ENCODE results near the gene CXCL6. TPM values are rescaled to one million over a fixed set of nuclear protein-coding genes. Genes with fewer than 3 reads are reported as not detected.

The CXCL6 gene
- polyA plus RNA-seq, 4 donors, result 0.49 to 5.9 (median 1.6) TPM; not detected in 1

- no peaks in the 10 kb centered on the region for H3K4me1 ChIP-seq (ENCODE audit: control insufficient read depth in 3 of 3, insufficient read depth in 2 of 3, low read depth in 1 of 3, low read length in 2 of 3)
- H3K27ac ChIP-seq (ENCODE audit: low read depth in 1 of 3, low read length in 2 of 3), result no peak overlapping the region
- peaks cover 0 to 3% (median 0%) of the 10 kb centered on the region in 3 donors for H3K27me3 ChIP-seq (ENCODE audit: control insufficient read depth in 3 of 3, insufficient read depth in 3 of 3, low read length in 3 of 3)
- H3K4me3 ChIP-seq (ENCODE audit: low read depth in 1 of 3, low read length in 3 of 3), result no peak overlapping the region
- 81 to 96% (median 82%) methylated on average over 1 of the region's 1 CpG for WGBS, 3 donors
- no peaks in the 10 kb centered on the region for H3K9me3 ChIP-seq (ENCODE audit: control insufficient read depth in 2 of 2, insufficient read depth in 1 of 2, low read depth in 1 of 2, low read length in 1 of 2)
- FAIRE-seq (no peak), DNase-seq (no peak)
- H3K36me3 ChIP-seq (ENCODE audit: control insufficient read depth in 3 of 3, insufficient read depth in 2 of 3, low read depth in 1 of 3, low read length in 3 of 3), result no peaks in the 10 kb centered on the region
These were observed 21.8 kb upstream of the CXCL6 start for GRCh38 chr4:73814679-73815078.

DNA sequence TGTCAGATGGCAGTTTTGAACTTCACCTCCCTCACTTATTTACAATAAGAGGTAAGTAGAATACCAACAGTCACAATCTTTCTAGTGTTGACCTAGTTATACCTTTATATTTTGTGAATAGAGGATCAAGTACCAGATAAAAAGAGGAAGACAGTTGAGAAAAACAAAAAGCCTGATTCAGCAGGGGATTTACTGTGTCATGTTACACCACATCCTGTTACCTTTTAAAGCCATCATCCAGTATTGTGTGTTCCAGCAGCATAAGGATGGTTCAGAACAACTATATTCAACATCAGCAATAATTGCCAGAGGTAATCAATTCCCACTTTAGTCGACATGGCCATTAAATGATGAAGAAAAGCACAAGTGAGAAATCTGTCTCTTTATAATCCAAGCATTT is 21.3 kb upstream of the CXCL6 start:
- peaks cover 0 to 3% (median 0%) of the 10 kb centered on the region in 3 donors for H3K27me3 ChIP-seq (ENCODE audit: control insufficient read depth in 3 of 3, insufficient read depth in 3 of 3, low read length in 3 of 3)
- H3K27ac ChIP-seq (ENCODE audit: low read depth in 1 of 3, low read length in 2 of 3), result no peak overlapping the region
- no peaks in the 10 kb centered on the region for H3K4me1 ChIP-seq (ENCODE audit: control insufficient read depth in 3 of 3, insufficient read depth in 2 of 3, low read depth in 1 of 3, low read length in 2 of 3)
- H3K4me3 ChIP-seq (ENCODE audit: low read depth in 1 of 3, low read length in 3 of 3), result no peak overlapping the region
- WGBS, 3 donors, result 69 to 74% (median 69%) methylated on average over 1 of the region's 1 CpG
- no peak for DNase-seq
- H3K36me3 ChIP-seq (ENCODE audit: control insufficient read depth in 3 of 3, insufficient read depth in 2 of 3, low read depth in 1 of 3, low read length in 3 of 3), result no peaks in the 10 kb centered on the region
- H3K9me3 ChIP-seq (ENCODE audit: control insufficient read depth in 2 of 2, insufficient read depth in 1 of 2, low read depth in 1 of 2, low read length in 1 of 2), result no peaks in the 10 kb centered on the region
- FAIRE-seq, result no peak

- Histone ChIP-seq H3K27me3 (ENCODE audit: control insufficient read depth in 3 of 3, insufficient read depth in 3 of 3, low read length in 3 of 3) (peaks cover 0 to 1% (median 0%) of the 10 kb centered on the region in 3 donors), H3K4me3 (ENCODE audit: low read depth in 1 of 3, low read length in 3 of 3) (no peak overlapping the region), H3K9me3 (ENCODE audit: control insufficient read depth in 2 of 2, insufficient read depth in 1 of 2, low read depth in 1 of 2, low read length in 1 of 2) (no peaks in the 10 kb centered on the region), H3K36me3 (ENCODE audit: control insufficient read depth in 3 of 3, insufficient read depth in 2 of 3, low read depth in 1 of 3, low read length in 3 of 3) (no peaks in the 10 kb centered on the region), H3K4me1 (ENCODE audit: control insufficient read depth in 3 of 3, insufficient read depth in 2 of 3, low read depth in 1 of 3, low read length in 2 of 3) (no peaks in the 10 kb centered on the region), H3K27ac (ENCODE audit: low read depth in 1 of 3, low read length in 2 of 3) (no peak overlapping the region)
- FAIRE-seq (no peak), DNase-seq (no peak)
- 45 to 71% (median 68%) methylated on average over 3 of the region's 3 CpGs for WGBS, 3 donors
These were observed 19.7 kb upstream of the CXCL6 start for GRCh38 chr4:73816814-73817213.

GRCh38 chr4:73817341-73817740 is 19.1 kb upstream of the CXCL6 start:
- H3K4me1 ChIP-seq (ENCODE audit: control insufficient read depth in 3 of 3, insufficient read depth in 2 of 3, low read depth in 1 of 3, low read length in 2 of 3), result no peaks in the 10 kb centered on the region
- H3K9me3 ChIP-seq (ENCODE audit: control insufficient read depth in 2 of 2, insufficient read depth in 1 of 2, low read depth in 1 of 2, low read length in 1 of 2), result no peaks in the 10 kb centered on the region
- DNase-seq (no peak), FAIRE-seq (no peak)
- no peaks in the 10 kb centered on the region for H3K36me3 ChIP-seq (ENCODE audit: control insufficient read depth in 3 of 3, insufficient read depth in 2 of 3, low read depth in 1 of 3, low read length in 3 of 3)
- no peak overlapping the region for H3K27ac ChIP-seq (ENCODE audit: low read depth in 1 of 3, low read length in 2 of 3)
- 82 to 95% (median 85%) methylated on average over 1 of the region's 1 CpG for WGBS, 3 donors
- no peaks in the 10 kb centered on the region for H3K27me3 ChIP-seq (ENCODE audit: control insufficient read depth in 3 of 3, insufficient read depth in 3 of 3, low read length in 3 of 3)
- H3K4me3 ChIP-seq (ENCODE audit: low read depth in 1 of 3, low read length in 3 of 3), result no peak overlapping the region

- 87 to 91% (median 89%) methylated on average over 4 of the region's 4 CpGs for WGBS, 3 donors
These were observed 15.2 kb upstream of the CXCL6 start for GRCh38 chr4:73821325-73821724.

GRCh38 chr4:73822389-73822788 is 14.1 kb upstream of the CXCL6 start:
- WGBS, 3 donors, result 76 to 79% (median 77%) methylated on average over 3 of the region's 3 CpGs
- Histone ChIP-seq H3K9me3 (ENCODE audit: control insufficient read depth in 2 of 2, insufficient read depth in 1 of 2, low read depth in 1 of 2, low read length in 1 of 2) (no peaks in the 10 kb centered on the region), H3K4me3 (ENCODE audit: low read depth in 1 of 3, low read length in 3 of 3) (no peak overlapping the region), H3K36me3 (ENCODE audit: control insufficient read depth in 3 of 3, insufficient read depth in 2 of 3, low read depth in 1 of 3, low read length in 3 of 3) (no peaks in the 10 kb centered on the region), H3K27ac (ENCODE audit: low read depth in 1 of 3, low read length in 2 of 3) (no peak overlapping the region), H3K4me1 (ENCODE audit: control insufficient read depth in 3 of 3, insufficient read depth in 2 of 3, low read depth in 1 of 3, low read length in 2 of 3) (no peaks in the 10 kb centered on the region), H3K27me3 (ENCODE audit: control insufficient read depth in 3 of 3, insufficient read depth in 3 of 3, low read length in 3 of 3) (no peaks in the 10 kb centered on the region)
- DNase-seq (no peak), FAIRE-seq (no peak)

More at GRCh38 chr4:73821325-73821724, 15.2 kb upstream of the CXCL6 start:
- no peak for FAIRE-seq
- no peak for DNase-seq
- Histone ChIP-seq H3K27ac (ENCODE audit: low read depth in 1 of 3, low read length in 2 of 3) (no peak overlapping the region), H3K4me1 (ENCODE audit: control insufficient read depth in 3 of 3, insufficient read depth in 2 of 3, low read depth in 1 of 3, low read length in 2 of 3) (no peaks in the 10 kb centered on the region), H3K36me3 (ENCODE audit: control insufficient read depth in 3 of 3, insufficient read depth in 2 of 3, low read depth in 1 of 3, low read length in 3 of 3) (no peaks in the 10 kb centered on the region), H3K9me3 (ENCODE audit: control insufficient read depth in 2 of 2, insufficient read depth in 1 of 2, low read depth in 1 of 2, low read length in 1 of 2) (no peaks in the 10 kb centered on the region), H3K4me3 (ENCODE audit: low read depth in 1 of 3, low read length in 3 of 3) (no peak overlapping the region), H3K27me3 (ENCODE audit: control insufficient read depth in 3 of 3, insufficient read depth in 3 of 3, low read length in 3 of 3) (no peaks in the 10 kb centered on the region)

DNA sequence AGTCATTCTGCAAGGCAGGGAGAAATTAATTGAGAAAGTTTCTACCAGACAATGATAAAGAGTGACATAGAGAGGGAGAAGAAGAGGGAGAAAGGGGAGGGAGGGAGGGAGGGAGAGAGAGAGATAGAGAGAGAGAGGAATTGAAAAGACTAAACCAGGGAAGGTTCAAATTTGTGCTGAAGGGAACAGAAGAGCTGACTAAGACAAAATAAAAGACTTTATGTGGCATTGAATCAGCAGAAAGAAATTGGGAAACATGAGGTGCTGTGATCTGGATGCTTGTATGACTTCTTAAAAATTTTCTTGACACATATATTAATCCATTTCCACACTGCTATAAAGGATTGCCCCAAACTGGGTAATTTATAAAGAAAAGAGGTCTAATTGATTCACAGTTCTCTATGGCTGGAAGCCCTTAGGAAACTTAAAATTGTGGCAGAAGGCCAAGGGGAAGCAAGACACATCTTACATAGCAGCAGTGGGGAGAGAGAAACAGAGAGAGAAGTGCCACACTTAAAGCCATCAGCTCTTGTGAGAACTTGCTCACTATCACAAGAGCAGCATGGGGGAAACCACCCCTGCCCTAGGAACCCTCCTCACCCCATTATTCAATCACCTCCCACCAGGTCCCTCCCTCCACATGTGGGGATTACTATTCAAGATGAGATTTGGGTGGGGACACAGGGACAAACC is 13.5 kb upstream of the CXCL6 start:
- no peaks in the 10 kb centered on the region for H3K9me3 ChIP-seq (ENCODE audit: control insufficient read depth in 2 of 2, insufficient read depth in 1 of 2, low read depth in 1 of 2, low read length in 1 of 2)
- H3K4me1 ChIP-seq (ENCODE audit: control insufficient read depth in 3 of 3, insufficient read depth in 2 of 3, low read depth in 1 of 3, low read length in 2 of 3), result no peaks in the 10 kb centered on the region
- H3K27ac ChIP-seq (ENCODE audit: low read depth in 1 of 3, low read length in 2 of 3), result no peak overlapping the region
- H3K4me3 ChIP-seq (ENCODE audit: low read depth in 1 of 3, low read length in 3 of 3), result no peak overlapping the region
- no peak for DNase-seq
- FAIRE-seq, result no peak
- H3K36me3 ChIP-seq (ENCODE audit: control insufficient read depth in 3 of 3, insufficient read depth in 2 of 3, low read depth in 1 of 3, low read length in 3 of 3), result no peaks in the 10 kb centered on the region
- H3K27me3 ChIP-seq (ENCODE audit: control insufficient read depth in 3 of 3, insufficient read depth in 3 of 3, low read length in 3 of 3), result no peaks in the 10 kb centered on the region

- Histone ChIP-seq H3K36me3 (ENCODE audit: control insufficient read depth in 3 of 3, insufficient read depth in 2 of 3, low read depth in 1 of 3, low read length in 3 of 3) (no peaks in the 10 kb centered on the region), H3K27me3 (ENCODE audit: control insufficient read depth in 3 of 3, insufficient read depth in 3 of 3, low read length in 3 of 3) (no peaks in the 10 kb centered on the region), H3K27ac (ENCODE audit: low read depth in 1 of 3, low read length in 2 of 3) (no peak overlapping the region), H3K4me3 (ENCODE audit: low read depth in 1 of 3, low read length in 3 of 3) (no peak overlapping the region), H3K4me1 (ENCODE audit: control insufficient read depth in 3 of 3, insufficient read depth in 2 of 3, low read depth in 1 of 3, low read length in 2 of 3) (no peaks in the 10 kb centered on the region), H3K9me3 (ENCODE audit: control insufficient read depth in 2 of 2, insufficient read depth in 1 of 2, low read depth in 1 of 2, low read length in 1 of 2) (no peaks in the 10 kb centered on the region)
- FAIRE-seq (no peak), DNase-seq (no peak)
These were observed 12.7 kb upstream of the CXCL6 start for GRCh38 chr4:73823760-73824159.

GRCh38 chr4:73828956-73829355 is 7.5 kb upstream of the CXCL6 start:
- Histone ChIP-seq H3K27ac (ENCODE audit: low read depth in 1 of 3, low read length in 2 of 3) (no peak overlapping the region), H3K9me3 (ENCODE audit: control insufficient read depth in 2 of 2, insufficient read depth in 1 of 2, low read depth in 1 of 2, low read length in 1 of 2) (no peaks in the 10 kb centered on the region), H3K36me3 (ENCODE audit: control insufficient read depth in 3 of 3, insufficient read depth in 2 of 3, low read depth in 1 of 3, low read length in 3 of 3) (no peaks in the 10 kb centered on the region), H3K4me3 (ENCODE audit: low read depth in 1 of 3, low read length in 3 of 3) (no peak overlapping the region), H3K27me3 (ENCODE audit: control insufficient read depth in 3 of 3, insufficient read depth in 3 of 3, low read length in 3 of 3) (no peaks in the 10 kb centered on the region), H3K4me1 (ENCODE audit: control insufficient read depth in 3 of 3, insufficient read depth in 2 of 3, low read depth in 1 of 3, low read length in 2 of 3) (no peaks in the 10 kb centered on the region)
- DNase-seq (no peak), FAIRE-seq (no peak)
- 59 to 82% (median 64%) methylated on average over 3 of the region's 3 CpGs for WGBS, 3 donors

Measured in small intestine (tissue), 7 donors.